GM19452 (cell line): ENCODE measurements around the gene DOCK4.
A peak's percentile ranks its signal among the peaks of the same experiment; 100 is the strongest.

ENCODE experiments used
- ATAC-seq: cut with Tn5 transposase; IDR thresholded peaks from one replicate; pipeline ENCODE4 v1.9.1; 2021; ENCODE audit not compliant: unreplicated experiment

Gene DOCK4

DNA sequence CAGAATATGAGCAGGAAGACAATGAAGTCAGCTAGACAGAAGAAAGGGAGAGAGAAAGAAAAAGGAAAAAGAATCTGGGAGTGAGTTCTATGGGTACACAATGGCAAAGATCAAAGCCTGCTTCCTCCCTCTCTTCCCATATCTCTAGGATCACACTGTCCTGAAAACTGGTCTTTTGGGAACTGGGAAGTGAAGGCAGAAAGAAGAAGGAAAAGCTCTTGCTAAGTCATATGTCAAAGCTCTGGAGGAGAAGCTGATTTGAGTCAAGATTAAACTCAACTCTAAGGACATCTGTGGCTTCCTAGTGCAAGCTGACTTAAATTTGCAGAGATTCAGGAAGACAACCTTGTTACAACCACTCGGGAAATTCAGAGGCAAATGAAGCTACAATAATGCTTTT is 147.5 kb downstream of the DOCK4 start:
- ATAC-seq: no peak

DNA sequence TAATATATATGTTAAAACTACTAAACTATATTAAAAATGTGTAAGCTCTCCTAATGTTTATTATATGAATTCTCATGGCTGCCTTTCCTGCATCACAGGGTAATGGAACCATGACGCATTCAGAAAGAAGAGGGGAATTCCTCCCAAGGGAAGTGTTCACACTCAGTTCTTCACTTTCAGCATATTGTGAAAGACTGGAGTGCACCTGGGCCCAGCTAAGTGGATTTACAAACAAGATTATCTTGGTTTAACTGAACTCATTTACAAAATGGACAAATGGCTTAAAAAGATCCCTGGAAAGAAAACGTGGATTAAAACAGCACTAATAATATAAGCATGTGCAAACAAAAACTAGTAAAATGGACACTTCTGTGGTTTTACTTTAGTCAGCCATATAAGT is 149.8 kb downstream of the DOCK4 start:
- peak; percentile 49 for ATAC-seq

DNA sequence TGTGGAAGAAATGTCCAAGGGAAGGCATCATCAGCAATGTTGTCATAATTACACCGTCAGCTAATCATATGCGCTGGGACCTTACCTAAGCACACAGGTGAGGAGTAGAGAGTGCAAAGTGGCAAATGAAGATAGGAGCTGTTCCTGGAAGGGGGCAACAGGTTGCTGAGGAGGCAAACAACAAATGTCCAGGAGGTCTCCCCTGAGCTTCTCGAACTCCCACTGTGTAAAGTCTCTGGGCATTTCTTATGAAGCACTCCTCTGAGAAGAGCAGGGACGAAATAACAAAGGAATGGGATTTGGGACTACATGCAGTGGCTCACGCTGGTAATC is 152.5 kb downstream of the DOCK4 start:
- ATAC-seq: no peak

DNA sequence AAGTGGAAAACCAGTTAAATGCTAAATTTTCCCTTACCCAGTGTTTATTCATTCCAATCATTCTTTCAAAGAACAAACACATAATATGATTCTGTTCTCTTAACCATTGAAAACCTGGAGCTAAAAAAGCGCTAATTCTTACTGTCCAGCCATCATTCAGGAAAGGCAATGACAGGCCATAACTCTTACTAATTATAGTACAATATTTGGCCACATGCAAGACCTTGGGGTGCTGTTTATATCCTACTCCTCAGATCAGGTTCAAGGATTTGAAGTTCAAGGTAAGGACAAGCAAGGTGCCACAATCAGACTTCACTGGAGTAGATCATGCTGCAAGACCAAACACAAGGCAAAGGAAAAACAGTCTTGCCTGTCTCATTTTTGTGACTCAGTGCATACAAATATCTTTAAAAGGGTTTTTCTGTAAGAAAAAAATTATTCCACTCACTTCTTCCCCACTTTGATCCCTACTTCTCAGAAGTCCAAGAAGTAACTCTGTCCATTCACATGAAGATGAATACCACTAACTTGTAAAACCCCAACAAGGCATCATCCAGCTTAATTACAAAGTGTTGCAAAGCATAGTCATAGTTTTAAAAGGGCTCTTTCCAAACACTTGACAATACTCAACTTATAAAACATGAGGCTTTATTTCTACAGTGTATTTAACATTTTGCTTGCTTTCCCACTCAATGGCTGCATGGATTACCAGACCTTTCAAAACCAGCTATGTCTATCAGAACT is 153.0 kb downstream of the DOCK4 start:
- ATAC-seq: no peak

DNA sequence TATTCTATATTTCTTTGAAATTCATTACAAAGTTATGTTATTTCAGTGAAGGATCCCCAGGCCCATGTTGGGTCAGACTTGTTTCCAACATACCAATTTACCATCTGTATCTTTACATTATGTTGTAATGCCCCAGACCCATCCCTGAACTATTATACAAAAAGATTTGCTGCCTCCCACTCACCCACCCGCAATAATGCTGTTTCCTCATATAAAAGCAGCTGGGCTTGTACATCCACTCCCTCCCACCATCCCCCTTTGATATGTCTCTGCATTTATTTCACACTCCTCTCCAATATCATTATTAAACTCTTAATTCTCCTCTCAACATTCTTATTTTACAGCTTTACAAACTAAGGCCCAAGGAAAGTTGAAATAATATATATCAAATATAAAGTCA is 153.7 kb downstream of the DOCK4 start:
- ATAC-seq: no peak

DNA sequence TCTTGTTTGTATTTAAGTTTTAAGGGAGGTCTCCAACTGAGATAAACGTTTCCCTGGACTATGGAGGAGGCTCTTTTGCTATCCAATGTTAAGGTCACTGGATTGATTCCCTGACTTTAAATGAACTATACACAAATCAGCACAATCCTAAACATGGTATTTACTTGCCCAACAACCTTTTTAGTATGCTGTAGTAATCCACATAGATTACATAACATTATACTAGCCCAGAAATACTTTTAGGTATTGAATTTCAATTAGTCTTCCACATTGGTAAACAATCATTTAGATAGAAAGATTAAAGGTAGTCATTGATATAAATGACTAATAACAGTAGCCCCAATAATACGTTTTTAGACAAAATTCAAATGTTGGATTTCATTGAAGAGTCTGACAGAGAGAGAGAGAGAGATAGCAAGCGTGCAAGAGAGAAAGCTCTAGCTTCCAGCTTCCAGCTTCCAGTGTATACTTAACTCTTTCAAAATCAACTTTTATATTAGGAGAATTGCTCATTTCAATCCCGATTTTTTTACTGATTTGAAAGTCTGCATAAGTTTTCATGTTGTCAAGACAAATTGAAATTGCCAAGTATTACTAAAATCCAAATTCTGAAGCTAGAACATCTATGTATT is 155.8 kb downstream of the DOCK4 start:
- no peak for ATAC-seq

DNA sequence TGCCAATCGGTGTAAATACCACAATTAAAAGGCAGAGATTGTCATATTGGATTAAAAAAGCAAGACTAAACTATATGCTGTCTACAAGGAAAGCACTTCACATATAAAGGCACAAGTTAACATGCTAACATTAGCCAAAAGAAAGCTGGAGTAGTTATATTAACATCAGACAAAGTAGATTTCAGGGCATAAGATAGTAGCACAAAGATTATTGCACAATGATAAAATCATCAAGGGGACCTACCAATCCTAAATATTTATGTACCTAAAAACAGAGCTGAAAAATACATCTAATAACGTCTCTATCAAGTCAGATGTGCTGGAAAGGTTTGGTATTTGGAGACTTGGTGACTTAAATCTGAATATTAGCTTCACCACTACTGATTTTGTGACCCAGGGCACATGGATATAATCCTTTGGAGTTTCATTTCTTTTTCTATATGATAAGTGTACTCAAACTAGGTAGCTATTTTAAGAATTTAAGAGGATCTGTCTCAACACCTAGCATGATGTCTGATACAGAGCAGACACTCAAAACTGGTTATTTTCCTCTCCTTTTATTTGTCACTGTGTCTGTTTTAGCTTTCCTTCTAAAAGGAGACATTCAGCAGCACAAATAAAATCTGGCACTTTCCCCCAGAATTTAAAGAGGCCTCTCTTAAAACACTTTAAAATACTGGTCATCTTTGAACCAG is 156.5 kb downstream of the DOCK4 start:
- no peak for ATAC-seq

DNA sequence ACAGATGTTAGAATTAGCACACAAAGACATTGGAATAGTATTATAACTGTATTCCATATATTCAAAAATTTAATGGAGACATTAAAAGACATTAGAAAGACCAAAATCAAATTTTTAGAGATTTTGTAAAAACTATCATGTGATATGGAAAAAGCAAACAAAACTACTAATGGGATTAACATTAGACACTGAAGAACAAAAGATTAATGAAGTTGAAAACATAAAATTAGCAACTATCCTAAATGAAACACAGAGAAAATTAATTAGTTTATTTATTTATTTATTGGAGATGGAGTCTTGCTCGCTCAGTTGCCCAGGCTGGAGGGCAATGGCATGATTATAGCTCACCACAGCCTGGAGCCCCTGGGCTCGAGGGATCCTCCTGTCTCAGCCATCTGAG is 158.8 kb downstream of the DOCK4 start:
- ATAC-seq: no peak

DNA sequence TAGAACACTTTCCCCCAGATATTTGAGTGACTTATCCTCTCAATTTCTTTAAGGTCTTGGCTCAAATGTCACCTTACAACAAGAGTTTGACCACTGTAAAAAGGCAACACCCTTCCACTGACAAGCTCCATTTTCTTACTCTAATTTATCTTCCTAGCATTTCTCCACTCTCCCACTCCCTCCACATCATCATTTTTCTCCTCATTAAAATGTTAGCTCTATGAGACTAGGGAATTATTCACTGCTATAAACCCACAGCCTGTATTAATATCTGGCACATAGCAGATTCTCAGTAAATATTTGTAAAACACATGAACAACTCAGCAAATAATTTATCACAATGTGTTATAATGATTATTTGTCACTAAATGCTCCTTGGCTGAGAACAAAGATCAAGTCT is 161.0 kb downstream of the DOCK4 start:
- ATAC-seq: no peak

DNA sequence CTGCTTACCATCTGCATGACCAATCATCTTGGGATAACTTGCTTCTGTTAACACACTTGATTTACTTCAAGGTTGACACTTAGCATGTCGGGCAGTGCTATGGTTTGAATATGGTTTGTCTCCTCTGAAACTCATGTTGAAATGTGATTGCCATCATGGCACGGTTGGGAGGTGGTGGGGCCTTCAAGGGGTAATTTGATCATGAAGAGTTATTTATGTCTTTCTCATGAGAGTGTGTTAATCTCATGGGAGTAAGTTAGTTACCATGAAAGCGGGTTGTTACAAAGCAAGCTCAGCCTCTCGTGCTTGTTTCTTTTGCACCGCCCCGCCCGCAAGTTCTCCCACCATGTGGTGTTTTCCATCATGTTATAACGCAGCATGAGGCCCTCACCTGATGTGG is 163.6 kb downstream of the DOCK4 start:
- no peak for ATAC-seq

DNA sequence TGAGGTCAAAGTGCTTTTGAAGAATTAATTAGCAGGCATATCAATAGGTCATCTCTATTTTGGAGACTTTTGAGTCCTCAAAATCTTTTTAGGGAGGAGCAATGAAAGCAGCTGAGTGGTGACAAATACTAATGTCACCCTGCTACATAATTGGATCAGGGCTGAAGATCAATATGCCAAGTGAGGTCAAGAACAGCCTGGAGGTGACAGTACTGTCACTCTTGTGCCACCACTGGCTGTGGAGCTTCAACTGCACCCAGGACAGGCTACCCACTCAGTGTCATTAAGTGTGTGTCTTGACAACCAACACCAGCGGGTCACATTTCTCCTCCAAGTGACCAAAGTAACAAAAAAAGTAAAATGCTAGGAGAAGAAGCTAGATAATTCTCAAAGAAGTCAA is 167.8 kb downstream of the DOCK4 start:
- no peak for ATAC-seq

DNA sequence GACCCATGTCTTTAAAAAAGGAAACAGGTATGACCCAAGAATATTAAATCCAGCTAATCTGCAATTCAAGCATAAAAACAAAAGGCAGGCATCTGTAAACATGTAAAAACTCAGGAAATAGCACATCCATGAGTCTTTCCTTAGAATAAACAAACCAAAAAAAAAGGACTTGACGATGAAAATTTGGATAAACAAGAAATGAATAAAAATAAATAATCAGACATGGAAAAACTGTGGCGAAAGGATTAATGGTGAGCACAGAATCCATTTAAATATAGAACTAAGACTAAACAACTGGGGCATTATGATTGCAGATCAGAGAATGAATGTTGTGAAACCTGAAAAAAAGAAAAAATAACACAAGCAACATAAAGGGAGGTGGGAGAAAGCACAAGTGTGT is 170.1 kb downstream of the DOCK4 start:
- no peak for ATAC-seq

DNA sequence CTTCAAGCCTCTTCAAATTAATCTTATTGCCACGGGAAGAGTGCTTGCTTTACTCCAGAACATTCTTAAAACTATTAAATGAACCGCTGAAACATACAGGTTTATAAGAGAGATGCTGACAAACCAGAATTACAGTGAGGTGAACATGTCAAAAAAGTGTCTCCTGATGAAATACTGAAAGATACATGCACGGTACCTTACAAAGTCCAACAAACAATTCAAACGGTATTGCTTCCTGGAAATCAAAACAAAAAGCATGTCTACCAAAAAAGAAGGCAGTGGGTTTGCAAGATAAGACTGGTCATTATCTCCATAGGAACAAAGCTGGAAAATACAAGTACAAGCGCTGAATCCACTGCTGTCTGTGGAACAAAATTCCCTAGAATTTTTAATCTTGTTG is 174.5 kb downstream of the DOCK4 start:
- ATAC-seq: no peak

DNA sequence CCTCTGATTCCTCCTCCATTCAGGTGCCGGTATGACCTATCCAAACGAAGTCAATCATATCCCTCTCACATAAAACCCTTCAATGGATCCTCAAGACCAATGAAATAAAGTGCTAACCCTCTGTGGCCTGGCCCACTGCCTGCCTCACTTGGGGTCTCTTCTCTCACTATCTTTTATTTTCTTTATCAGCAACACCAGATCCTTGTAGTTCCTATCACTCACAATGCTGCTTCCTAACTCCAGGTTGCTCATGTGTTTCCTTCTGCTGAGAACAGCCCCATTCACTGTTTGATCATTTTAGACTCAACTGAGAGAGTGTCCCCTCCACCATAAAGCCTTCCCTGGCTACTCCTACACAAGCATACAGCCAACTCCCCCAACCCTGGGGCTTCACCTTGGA is 180.6 kb downstream of the DOCK4 start:
- no peak for ATAC-seq

DNA sequence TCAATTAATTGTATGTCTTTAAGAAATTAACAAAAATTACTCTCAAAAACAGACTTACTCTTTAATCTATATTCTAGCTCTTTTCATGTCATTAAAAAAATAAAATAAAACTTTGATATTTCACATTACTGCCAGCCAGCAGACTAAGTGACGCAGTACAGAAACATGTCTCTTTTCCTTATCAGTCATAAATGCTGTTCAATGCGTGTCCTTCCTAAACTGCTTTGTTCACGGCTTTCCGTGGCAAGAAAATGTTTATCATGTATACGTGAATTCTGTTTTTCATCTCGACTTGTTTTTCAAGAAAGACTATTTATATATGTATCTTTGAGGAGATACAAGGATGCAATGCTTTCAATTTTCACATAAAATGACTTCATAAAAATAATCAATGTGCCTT is 182.4 kb downstream of the DOCK4 start:
- ATAC-seq: no peak

DNA sequence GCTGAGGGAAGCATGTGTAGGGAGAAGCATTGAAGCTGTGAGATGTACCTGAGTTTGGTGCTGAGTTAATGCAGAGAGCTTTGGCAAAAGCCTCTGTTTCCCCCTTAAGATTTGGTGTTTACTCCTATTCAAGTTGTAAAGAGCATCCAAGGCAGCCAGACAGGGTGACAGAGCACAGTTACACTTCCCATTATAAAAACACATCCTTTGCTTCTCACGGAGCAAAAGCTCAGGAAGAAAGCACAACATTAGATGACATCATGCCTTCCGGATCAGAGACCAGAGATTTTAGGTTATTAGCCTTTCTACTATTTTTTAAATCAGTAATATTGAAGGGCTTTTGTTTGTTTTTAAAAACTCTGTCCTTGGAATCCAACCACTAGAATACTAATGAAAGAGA is 182.9 kb downstream of the DOCK4 start:
- no peak for ATAC-seq

DNA sequence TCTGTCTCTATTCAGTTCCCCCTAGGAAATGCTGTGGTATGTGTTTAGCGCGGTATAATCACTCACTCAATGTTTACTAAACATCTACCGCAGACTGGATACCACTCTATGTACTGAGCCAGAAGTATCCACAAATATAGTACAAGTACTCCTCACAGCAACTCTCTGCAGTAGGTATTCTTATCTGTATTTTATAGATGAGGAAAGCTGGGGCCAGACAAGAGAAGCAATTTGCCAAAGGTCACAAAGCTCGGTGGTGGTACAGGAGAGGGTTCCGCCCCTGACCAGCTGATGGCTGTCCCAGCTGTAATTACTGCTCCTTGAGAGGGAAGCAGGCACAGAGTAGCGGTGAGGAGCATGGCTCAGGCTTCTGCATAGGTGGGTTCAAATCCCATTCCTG is 184.1 kb downstream of the DOCK4 start:
- no peak for ATAC-seq

DNA sequence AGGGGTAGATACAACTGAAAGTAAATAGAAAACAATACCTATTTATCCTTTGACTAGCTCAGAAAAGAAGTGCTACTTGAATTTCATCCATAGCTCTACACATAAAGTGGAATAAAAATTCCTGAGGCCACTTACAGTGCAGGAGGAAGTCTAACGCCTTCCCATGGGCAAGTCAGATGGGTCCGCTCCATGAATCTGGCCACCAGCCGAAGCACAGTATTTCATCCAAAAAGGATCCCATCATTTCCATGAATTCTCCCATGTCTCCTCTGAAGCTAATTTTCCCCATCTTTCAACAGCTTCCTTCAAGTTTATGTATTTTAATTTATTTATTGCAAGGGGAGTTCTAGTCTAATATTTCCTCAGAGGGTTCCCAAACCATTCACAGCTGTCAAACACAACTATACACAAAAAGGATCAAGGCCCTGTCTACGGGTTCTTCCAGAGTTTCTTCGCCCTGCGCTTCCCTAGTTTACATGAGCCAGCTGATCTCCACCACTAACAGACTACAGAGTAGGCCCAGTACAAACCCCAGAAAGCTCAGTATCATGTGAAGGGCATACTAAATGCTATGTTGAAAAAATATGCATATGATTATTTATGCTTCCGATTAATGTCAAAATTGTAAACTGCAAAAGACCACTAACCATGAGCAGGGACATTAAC is 184.7 kb downstream of the DOCK4 start:
- no peak for ATAC-seq

DNA sequence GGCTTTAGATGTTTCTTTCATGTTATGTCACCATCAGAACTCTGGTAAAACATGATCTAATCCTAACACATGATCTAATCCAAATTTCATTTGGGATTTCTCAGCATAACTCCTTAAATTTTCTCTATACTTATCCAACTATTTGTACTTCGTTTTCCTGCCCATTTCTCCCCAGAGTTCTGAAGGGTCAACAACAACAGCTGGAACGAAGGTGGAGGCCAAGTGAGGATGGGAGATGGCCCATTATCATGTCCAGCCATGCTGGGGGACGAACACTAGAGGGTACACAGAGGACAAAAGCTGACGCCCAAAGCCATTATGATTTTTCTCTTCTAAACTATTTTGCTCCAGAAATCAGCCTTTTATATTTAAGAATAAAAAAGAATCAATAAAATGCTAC is 185.4 kb downstream of the DOCK4 start:
- ATAC-seq: no peak

DNA sequence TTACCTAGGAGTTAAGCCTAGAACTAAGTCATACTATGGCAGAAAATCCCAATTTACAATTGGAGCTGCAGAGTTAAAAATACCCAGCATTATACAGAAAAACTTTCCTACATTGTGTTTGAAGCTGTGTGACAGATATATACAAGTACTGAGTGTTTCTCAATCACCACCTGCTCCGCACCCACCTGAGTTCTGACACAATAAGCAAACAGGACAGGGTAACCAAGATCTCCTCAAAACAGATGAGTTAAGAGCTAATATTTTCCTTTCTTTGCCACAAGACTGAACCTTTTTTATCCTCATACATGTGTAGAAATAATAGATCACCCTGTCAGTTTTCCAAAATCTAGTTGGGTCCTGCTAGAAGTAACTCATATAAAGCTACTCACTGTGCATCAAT is 186.3 kb downstream of the DOCK4 start:
- ATAC-seq: no peak

DNA sequence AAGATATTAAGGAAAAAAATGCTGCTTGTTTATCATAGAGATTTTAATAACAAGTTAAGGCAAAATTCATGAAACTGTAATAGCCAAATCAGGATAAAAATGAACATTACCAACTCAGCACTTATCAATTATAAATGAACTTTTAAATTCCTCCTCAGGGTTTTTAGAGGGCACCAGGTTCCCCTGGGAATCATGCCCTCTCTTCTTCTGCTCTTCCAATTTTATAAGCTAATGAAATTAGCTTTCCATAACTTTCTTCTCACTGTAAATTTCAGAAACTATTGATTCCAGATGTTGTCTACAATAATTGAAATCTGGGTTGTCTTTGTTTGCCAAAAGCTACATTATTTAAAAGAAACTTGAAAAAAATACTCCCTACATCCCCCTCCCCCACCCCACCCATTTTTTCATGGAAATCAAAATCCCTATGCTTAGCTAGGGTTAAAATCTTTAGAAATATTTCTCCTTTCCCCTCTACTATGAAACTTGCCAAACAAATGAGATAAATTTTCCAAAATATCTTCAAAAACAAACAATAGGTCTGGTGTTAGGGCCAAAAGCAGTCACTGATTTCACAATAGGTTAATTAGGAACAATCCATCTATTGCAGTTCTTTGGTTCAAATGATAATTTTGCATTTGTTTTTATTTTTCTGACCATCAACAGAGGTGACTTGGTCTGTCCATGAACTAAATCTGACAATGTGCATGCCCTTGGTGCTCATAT is 187.7 kb downstream of the DOCK4 start:
- no peak for ATAC-seq
